Stimulated activated CD8-positive, alpha-beta memory T cell treated with anti-CD3 and anti-CD28 coated beads, Interleukin-4, amount 100 ng/mL, for 4 hours (primary cell): ENCODE measurements around the gene LMAN1L.
"Not testable (repeated sequence)": the region's sequence is repeated elsewhere in the genome, so short reads cannot be mapped to it uniquely, and the experiment has no call there.

ENCODE experiments used
- DNase-seq, 2 donors: peaks; one replicate each; pipeline ENCODE4 v3.0.0-alpha.2; 2020; ENCODE audit warnings: low read depth in 2 of 2, low spot score in 1 of 2

Gene LMAN1L

DNA sequence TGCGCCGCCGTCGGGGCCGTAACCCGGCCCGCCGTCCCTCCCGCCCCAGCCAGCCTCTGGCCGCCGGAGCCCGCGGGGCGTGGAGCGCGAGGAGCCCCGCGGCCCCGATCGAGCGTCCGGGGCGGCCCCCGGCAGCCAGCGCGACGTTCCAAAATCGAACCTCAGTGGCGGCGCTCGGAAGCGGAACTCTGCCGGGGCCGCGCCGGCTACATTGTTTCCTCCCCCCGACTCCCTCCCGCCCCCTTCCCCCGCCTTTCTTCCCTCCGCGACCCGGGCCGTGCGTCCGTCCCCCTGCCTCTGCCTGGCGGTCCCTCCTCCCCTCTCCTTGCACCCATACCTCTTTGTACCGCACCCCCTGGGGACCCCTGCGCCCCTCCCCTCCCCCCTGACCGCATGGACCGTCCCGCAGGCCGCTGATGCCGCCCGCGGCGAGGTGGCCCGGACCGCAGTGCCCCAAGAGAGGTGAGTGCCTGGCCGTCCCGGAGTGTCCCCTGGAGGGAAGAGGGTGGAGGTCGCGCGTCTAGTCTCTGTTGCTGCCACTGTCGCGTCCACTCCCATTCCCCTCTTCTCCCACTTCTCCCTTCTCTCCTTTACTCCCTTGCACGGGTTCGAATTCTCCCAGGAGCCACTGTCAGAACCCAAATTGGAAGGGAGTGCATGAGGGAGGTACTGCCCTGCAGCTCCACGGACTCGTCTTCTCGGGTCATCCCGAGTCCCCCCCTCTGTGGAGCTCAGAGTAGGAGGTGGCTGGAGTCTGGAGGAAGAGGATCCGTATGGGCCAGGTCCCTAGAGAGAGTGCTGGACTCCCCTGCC, 30.2 kb upstream of the LMAN1L start:
- DNase-seq = no peak

GRCh38 chr15:74783072-74783807, 29.4 kb upstream of the LMAN1L start:
- no peak for DNase-seq

- DNase-seq = no peak
Observed at GRCh38 chr15:74783808-74784175, 28.8 kb upstream of the LMAN1L start.

- DNase-seq = no peak
Observed at GRCh38 chr15:74784426-74785193, 28.0 kb upstream of the LMAN1L start.

- DNase-seq = no peak
Observed at GRCh38 chr15:74785194-74786032, 27.2 kb upstream of the LMAN1L start.

DNA sequence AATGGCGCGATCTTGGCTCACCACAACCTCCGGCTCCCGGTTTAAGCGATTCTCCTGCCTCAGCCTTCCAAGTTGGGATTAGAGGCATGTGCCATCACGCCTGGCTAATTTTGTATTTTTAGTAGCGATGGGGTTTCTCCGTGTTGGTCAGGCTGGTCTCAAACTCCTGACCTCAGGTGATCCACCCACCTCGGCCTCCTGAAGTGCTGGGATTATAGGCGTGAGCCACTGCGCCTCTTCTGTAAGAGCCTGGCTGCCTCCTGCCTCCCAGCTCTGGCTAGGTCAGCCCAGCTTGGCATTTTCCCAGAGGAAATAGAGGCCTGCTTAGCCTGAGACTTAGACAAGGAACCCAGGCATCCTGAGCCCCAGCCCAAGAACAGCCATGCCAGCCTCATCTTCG, 26.6 kb upstream of the LMAN1L start:
- DNase-seq = not testable (repeated sequence)

DNA sequence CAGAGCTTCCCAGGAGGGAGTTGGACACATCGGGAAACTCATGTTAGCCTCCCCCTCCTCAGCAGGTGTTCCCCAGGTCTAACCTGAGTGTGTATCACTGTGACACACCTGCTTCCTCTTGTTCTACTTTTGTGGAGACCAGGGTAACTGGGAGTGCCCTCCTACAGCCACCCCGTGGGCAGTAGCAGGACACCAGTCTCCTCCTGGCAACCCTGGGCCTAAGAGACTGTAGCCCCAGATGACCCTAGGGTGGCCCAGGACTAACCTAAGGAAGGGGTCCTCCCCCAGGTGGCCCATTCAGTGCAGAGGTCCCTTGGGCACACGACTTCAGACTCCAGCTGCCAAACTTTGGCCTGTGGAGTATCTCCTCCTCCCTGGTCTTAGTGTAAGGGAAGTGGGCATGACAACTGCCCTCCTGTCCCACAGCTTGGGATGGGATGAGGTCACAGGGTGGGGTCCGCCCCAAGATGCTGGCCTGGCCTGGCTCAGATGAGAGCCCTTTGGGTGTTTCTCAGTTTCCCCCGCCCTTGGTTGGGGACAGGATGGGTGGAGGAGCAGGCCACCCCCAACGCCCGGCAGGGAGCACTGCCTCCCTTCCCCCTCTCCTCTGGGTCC, 26.0 kb upstream of the LMAN1L start:
- no peak for DNase-seq

- DNase-seq = peak; percentile 72 to 85
Observed at GRCh38 chr15:74787251-74788041, 25.2 kb upstream of the LMAN1L start.

DNA sequence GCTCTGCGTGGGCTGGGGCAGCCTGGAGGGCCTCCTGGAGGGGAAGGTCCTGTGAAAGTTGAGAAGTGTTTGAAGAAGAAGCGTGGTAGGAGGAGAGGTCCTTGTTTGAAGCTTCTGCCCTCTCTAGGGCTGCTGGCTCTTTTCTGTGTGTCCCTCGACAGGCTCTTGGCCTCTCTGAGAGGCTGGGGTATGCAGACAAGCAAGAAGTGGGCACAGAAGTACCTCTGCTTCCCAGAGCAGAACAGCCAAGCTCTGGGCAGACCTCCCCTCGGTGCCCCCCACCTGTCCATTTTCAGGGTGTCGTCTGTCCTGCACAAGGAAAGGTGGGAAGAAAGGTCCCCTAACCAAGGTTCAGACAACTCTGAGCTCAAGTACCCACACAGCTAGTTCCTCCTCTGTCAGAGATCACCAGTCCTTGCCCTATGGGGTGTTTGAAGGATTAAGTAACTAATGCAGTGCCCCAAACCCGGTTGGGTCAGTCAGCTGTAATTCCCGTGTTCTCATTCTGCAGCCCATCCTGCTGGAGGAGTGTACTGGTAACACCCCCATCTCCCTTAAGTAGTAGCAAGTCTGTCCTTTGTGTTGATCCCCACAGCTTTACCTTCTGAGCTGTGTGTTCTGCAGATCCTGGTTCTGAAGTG, 24.5 kb upstream of the LMAN1L start:
- no peak for DNase-seq

GRCh38 chr15:74788683-74789151, 23.9 kb upstream of the LMAN1L start:
- DNase-seq = no peak

GRCh38 chr15:74789171-74789631, 23.4 kb upstream of the LMAN1L start:
- DNase-seq = no peak

GRCh38 chr15:74789741-74790079, 22.9 kb upstream of the LMAN1L start:
- DNase-seq = no peak

DNA sequence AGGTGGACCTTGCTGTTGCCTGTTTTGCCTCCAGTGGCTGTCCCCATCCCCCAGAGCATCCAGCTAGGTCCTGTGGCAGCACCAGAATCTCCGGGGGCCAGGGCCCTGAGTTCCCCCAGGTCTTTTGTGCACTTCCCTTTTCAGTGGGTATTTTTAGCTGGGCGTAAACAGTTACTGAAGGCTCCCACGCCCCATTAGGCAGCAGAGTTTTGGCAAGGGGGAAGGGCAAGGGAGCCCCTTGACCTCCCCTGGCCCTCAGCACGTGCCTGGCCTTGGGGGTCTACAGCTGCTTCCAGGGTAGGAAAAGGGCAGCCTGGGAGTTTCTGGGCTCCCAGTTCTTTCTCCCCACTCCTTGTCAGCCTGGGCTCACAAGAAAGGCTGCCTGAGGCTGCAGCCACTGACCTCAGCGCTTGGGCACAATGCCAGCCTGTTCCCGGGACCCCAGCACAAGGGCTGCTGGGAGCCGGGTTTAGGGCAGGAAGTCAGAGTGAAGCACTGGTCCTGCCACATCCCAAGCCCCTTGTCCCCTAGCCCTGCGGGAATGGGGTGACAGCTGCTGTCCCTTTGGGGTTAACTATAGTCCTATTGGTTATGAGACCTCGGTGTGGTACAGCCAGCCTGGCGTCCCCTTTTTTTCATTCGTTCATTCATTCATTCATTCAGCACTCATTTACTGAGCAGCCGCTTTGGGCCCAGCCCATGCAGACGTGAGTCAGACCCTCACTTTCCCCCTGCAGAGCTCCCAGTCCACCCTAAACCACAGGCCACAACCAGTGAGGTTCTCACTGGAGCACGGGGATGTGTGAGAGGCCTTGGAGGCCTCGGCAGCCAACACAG, 22.3 kb upstream of the LMAN1L start:
- DNase-seq = no peak

DNA sequence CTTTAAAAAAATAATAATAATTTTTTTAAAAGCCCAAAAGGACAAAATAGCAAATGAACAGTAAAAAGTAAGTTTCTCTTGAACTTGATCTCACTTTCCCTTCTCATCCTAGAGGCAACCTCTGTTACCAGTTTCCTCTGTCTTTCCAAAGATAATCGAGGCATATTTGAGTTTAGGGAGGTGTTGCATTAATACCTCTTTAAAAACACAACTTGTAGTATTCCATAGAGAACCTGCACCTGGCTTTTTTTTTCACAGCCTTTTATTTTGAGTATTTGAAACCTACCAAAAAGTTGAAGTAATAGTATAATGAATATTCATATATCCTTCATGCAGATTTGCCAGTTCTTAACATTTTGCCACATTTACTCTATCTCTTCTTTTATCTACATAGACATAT, 21.6 kb upstream of the LMAN1L start:
- DNase-seq = no peak

- DNase-seq = no peak
Observed at GRCh38 chr15:74791667-74792066, 21.0 kb upstream of the LMAN1L start.

GRCh38 chr15:74792227-74793016, 20.2 kb upstream of the LMAN1L start:
- no peak for DNase-seq
